ENCODE measurements around the gene LRRC42.

GRCh38 chr1:53927376-53927881 lies 18.7 kb upstream of the LRRC42 start:
- TF ChIP-seq CTCF (conservative IDR thresholded peaks at IDR 0.05 in 1 of 2, IDR thresholded peaks at IDR 0.05 in 1 of 2; ENCODE audit: extremely low read depth in 1 of 2, insufficient read depth in 1 of 2, low read depth in 1 of 2, low read length in 2 of 2) (no peak), EZH2 (IDR thresholded peaks at IDR 0.05; ENCODE audit: borderline replicate concordance, low read length) (no peak)

All from mammary epithelial cell (primary cell).